VCaP (cell line): ENCODE results near the gene FSTL4.

Experiments used
- H3K27ac ChIP-seq: fragments of 450-650 bp; 2 replicates; pipeline ENCODE4 v1.5.1; 2017
- CTCF ChIP-seq: fragments of 450-650 bp; conservative IDR thresholded peaks from 2 replicates; pipeline ENCODE4 v1.5.1; 2017; ENCODE audit warnings: mild to moderate bottlenecking, moderate library complexity

Gene FSTL4

DNA sequence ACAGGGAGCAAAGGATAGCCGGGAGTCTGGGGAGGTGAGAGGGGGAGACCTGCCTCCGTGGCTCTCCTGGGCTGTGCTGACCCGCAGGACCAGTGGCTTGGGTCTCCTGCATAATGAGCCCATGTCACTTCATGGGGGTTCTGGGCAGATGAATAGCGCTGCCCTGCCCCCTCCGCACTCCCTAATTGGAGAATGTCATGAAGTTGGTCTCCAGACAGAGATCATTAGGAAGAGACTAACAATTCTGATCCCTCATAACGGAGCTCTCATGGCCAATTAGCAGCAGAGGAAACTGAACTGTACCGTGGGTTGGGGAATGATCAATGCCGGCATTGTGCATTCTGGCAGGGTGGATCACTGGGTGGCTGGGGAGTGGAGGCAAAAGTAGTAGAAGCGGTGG is 186.1 kb downstream of the FSTL4 start:
- TF ChIP-seq CTCF, result no peak
- H3K27ac ChIP-seq, result no peak overlapping the region

DNA sequence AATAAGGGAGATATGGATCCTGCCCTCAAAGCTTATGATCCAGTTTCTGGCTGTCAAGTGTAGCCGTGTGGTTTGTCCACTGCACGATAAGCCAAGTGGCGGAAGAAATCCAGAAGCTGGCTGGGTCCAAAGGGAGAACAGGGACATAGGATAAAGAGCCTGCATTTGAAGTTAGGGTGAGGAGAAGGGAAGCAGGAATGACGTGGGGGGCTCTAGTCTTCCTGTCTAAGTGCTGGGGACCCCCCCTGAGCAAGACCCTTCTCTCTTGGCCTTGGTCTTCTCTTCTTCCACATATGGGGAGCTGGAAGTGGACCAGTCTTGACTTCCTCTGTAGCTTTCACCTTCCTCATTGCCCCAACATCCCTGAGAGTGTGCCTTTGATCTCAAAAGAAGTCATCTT is 186.6 kb downstream of the FSTL4 start:
- H3K27ac ChIP-seq, result no peak overlapping the region
- TF ChIP-seq CTCF, result no peak

DNA sequence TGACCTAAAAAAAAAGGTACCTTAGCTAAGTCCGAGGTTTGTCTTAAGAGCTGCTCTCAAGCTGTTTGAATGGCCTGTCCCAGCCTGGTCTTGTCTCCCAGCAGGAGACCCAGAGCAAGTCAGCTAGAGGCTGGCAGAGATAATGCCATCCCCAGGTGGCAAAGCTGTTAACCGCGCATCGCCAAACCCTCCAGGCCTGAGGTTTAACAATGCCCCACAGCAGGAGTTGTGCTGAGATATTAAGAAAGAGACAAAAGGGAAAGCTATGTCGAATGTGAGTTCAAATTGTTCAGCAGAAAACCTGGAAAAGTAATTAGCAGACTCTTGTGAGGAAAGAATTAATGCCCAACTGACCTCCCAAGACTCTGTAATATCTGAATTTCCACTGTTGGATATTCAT is 187.1 kb downstream of the FSTL4 start:
- no peak for TF ChIP-seq CTCF
- H3K27ac ChIP-seq, result no peak overlapping the region

DNA sequence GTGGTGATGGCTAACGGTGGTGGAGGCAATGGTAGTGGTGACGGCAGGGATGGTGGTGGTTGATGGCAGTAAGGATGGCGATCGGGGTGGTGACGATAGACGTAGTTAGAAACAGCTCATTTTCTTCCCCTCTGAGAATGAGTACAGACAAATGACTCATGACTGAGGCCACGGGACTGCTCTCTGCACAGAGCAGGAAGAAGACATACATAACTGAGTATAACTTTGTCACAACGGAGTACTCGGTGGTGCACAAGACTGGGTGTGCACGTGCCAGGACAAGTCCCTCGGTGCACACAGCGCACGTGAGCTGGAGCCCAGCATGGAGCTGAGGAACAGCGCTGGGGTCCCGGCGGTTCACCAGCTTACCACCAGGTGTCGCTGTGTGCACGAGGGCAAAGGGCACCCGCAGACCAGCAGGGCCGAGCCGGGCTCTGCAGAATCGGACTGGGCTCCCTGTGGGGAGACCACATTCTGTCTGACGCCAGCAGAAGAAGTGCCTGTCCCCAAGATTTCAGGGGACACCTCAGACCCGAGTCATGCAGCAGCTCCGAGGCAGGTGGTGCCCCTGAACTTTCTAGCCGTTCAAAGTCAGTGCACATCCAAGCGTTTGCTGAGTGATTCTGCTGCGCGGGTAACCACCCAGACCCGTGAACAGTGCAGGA is 188.6 kb downstream of the FSTL4 start:
- H3K27ac ChIP-seq, result no peak overlapping the region
- peak; percentile 94 for TF ChIP-seq CTCF

GRCh38 chr5:133423011-133423617 is 189.2 kb downstream of the FSTL4 start:
- no peak overlapping the region for H3K27ac ChIP-seq
- TF ChIP-seq CTCF, result no peak

DNA sequence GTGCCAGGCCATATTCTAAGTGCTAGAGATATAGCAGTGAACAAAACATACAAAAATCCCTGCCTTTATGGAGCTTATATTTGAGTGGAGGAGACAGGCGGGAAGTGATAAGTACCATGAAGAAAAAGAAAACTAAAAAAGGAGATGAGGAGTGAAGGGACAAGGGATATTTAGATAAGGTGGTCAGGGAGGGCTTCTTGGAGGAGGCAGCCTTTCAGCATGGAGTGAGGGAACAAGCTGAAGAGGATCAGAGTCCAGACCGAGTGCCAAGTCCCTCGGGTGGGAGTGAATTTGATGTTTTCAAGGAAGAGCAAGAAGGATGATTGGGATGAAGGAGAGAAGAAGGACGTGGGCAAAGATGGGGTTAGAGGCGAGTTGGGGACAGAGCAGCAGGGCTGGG is 190.5 kb downstream of the FSTL4 start:
- no peak overlapping the region for H3K27ac ChIP-seq
- no peak for TF ChIP-seq CTCF

GRCh38 chr5:133421394-133421793 is 190.9 kb downstream of the FSTL4 start:
- TF ChIP-seq CTCF, result peak; percentile 40; the same call in 1 of the 2 replicates
- H3K27ac ChIP-seq, result no peak overlapping the region
